ENCODE data around the gene CSMD2.

DNA sequence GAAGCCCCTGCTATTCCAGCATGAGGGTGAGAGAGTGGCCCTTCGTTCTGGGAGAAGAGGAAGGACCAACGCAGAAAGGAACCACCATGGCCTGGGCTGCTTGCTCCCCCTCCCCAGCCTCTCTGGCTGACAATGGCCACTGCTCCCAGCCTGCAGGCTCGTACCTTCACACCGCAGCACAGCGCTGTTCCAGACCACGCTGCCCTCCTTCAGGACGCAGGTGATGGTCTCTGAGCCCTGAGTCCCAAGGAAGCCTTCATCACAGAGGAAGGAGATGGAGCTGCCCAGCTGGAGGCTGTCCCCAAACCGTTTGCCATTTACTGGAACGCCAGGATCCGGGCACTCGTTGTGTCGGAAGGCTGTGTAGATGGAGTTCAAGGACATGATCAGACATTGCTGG lies 426.1 kb downstream of the CSMD2 start:
- TF ChIP-seq, protein P1, sequence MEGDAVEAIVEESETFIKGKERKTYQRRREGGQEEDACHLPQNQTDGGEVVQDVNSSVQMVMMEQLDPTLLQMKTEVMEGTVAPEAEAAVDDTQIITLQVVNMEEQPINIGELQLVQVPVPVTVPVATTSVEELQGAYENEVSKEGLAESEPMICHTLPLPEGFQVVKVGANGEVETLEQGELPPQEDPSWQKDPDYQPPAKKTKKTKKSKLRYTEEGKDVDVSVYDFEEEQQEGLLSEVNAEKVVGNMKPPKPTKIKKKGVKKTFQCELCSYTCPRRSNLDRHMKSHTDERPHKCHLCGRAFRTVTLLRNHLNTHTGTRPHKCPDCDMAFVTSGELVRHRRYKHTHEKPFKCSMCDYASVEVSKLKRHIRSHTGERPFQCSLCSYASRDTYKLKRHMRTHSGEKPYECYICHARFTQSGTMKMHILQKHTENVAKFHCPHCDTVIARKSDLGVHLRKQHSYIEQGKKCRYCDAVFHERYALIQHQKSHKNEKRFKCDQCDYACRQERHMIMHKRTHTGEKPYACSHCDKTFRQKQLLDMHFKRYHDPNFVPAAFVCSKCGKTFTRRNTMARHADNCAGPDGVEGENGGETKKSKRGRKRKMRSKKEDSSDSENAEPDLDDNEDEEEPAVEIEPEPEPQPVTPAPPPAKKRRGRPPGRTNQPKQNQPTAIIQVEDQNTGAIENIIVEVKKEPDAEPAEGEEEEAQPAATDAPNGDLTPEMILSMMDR (IDR thresholded peaks at IDR 0.05) = no peak
- no peak for TF ChIP-seq POLR2A (IDR thresholded peaks at IDR 0.05)
